GM19328 (cell line): ENCODE results near the gene ZNF23.
"Not testable (repeated sequence)": the region's sequence is repeated elsewhere in the genome, so short reads cannot be mapped to it uniquely, and the experiment has no call there.

ENCODE experiments used
- ATAC-seq: cut with Tn5 transposase; IDR thresholded peaks from one replicate; pipeline ENCODE4 v1.9.1; 2021; ENCODE audit warnings: mild to moderate bottlenecking, moderate library complexity; ENCODE audit not compliant: unreplicated experiment

ZNF23 gene

DNA sequence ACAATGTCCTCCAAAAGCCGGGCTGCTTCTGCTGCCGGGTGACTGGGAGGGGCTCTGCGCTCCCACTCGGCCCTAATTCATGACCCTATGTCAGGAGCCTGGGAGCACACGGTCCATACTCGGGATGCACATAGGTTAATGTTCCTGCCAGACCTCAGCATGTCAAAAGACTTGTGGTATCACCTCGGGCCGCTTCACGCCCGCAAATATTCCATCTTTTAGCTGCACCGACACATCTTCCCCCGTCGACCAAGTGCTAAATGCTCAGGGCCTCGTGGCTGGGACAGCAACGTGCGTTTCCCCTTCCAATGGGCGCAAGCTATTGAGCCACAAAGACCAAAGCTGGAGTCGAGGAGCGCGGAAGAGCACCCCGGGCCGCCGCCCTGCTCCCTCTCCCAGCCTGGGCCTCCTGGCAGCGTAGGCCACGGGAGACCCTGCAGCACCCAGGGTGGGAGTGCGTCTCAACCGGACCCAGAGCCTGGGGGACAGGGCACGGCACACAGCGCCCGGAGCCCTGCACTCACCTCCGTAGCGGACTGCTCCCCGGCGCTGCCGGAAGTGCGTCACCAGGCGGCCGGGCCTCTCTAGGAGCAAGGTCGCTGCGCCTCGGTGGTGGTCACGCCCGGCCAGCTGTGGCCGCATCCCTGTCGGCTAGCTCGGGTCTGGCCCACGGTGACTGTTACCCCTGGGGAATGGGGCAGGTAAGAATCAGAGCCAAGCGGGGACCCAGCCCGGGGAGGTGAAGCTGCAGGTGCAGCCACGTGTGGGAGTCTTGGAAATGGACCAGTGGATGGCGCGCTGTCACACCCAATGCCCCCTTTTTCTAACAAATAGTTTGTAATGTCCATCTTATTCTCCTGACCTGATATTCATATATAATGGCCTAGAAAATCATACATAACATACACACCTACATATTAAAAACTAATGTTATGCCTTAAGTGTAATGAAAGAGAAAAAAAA is at the start of gene ZNF23:
ZNF23 (minus strand) TSS at position 562 of the 963 bp plus-strand sequence. CDS start 5,451 bp downstream, outside the sequence.
- peak; percentile 98 for ATAC-seq

DNA sequence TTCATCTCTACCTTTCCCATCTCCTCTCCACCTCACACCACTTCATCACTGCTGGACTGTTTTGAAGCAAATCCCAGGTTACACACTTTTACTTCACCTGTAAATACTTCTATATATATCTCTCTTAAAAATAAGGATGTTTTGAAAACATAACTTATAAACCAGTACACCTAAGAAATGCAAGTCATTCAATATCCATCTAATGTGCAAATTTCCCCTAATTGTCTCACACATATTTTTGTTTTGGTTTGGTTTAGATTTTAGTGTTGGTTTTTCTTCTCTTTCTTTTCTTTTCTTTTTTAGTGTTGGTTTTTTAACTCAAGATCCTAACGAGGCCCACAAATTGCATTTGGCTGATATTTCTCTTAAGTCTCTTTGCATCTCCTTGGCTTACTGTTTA is 45.0 kb upstream of the ZNF23 start:
- no peak for ATAC-seq

DNA sequence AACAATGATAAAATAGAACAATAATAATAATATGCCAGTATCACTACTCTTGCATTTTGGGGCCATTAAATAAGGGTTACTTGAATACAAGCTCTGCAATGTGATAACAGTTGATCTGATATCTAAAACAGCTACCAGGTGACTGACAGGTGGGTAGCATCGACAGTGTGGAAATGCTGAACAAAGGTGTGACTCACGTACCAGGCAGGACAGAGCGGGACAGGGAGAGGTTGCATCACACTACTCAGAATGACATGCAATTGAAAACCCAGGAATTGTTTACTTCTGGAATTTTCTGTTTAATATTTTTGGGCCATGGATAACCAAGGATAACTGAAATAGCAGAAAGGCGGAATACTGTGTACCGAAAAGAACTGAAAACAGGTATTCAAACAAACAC is 42.9 kb upstream of the ZNF23 start:
- ATAC-seq: no peak

DNA sequence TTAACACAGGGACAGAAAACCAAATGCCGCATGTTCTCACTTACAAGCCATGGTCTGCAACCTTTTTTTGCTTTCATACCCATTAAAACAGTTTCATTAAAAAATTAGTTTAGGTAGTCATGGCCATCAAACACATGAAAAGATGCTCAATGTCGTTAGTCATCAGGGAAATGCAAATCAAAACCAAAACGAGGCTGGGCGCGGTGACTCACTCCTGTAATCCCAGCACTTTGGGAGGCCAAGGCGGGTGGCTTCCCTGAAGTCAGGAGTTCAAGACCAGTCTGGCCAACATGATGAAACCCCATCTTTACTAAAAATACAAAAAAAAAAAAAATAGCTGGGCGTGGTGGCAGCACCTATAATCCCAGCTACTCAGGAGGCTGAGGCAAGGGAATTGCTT is 42.0 kb upstream of the ZNF23 start:
- not testable (repeated sequence) for ATAC-seq

DNA sequence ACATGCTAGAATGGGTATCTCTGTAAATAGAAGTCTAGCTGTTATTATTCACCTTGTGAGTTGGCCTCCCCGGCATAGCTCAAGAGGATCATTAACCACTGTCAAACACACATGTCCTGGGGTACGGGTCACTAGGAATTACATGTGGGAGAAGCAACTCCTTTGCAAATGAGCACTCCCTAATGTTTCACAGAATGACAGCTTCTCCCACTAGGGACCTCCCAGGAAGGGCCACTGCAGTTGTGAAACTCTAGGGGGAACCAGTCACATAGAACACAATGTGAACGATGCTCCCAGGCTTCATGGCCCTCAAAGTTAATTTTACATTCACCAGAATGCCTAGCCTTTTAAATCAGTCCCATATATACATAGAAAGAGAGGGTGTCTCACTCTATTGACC is 39.5 kb upstream of the ZNF23 start:
- no peak for ATAC-seq

DNA sequence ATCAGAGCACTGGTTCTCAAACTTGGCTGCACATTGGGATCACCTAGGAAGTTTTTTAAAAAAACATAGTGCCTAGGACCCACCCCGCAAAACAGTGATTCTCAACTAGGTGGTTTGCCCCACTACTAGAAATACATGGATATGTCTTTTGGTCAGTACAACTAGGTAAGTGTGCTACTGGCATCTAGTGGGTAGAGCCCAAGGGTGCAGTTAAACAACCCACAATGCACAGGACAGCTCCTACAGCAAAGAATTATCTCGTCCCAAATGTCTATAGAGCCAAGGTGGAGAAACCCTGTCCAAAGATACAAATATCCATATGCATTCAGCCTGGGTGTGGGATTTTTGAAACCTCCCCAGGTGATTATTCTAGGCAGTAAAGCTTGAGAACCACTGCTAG is 38.9 kb upstream of the ZNF23 start:
- ATAC-seq: no peak

DNA sequence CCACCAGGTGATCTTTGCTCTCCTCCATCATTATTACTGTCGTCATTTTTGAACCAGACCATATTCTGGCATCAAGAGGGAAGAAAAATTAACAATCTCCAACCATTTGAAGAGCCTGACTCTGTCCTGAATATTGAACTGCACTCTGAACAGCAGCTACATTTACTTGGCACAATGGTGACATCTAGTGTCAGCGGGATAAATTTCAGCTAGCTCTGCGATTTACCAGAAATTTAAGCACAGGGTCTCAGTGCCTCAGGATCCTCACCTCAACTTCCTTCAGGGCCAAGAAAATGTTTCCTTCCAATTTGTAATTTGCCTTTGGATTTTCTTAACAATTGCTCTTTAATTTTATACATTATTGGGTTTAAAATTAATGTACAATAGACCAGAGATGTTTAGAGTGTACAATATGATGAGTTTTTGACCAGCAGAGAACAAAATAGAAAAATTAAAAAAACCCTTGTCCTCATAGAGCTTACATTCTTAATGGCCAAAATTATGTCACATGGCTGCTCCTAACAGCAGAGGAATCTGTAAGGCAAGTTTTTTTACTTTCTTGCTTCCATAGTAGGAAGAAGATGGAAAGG is 37.8 kb upstream of the ZNF23 start:
- no peak for ATAC-seq

DNA sequence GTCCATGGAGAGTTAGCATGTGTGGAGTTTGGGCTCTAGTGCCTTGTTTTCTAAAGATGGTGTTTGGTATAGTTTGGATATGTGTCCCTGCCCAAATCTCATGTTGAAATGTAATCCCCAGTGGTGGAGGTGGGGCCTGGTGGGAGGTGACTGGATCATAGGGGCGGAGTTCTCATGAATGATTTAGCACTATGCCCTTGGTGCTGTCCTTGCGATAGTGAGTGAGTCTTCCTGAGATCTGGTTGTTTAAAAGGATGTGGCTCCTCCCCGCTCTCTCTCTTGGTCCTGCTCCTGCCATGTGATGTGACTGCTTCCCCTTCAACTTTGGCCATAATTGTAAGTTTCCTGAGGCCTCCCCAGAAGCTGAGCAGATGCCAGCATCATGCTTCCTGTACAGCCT is 36.0 kb upstream of the ZNF23 start:
- no peak for ATAC-seq

DNA sequence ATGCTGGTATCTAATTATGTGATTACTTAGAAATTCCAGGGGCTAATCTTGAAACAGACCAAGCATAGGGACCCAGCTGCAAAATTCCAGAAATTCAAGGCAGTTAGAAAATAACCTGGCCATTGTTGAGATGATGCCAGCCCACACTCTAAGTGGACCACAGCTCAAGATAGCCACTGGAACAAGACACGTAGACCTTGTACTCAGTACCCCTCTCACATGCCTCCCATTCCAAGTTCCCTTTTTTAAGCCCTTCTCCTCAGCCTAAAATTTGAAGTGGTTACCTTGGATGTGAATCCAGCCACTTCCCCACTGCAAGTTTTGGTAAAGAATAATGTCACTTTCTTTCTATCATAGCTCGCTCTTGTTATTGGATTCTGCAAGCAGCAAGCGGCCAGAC is 31.2 kb upstream of the ZNF23 start:
- no peak for ATAC-seq

DNA sequence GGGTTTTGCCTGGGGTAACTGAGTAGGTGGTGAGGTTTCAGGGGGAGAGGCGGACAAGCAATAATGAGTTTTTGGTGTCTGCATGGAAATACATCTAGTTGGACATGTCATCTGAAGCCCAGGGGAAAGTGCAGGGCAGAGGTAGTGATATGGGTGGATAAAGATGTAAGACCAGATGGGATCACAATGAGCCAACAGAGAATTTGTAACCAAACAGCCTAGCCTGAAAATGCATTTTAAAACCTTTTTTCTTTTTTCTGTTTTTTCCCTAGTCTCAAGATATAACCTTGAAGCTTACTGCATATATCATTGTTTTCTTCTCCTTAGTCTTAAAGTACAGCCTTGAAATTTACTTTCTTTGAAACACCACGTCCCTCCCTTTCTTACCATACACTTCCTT is 30.7 kb upstream of the ZNF23 start:
- no peak for ATAC-seq

DNA sequence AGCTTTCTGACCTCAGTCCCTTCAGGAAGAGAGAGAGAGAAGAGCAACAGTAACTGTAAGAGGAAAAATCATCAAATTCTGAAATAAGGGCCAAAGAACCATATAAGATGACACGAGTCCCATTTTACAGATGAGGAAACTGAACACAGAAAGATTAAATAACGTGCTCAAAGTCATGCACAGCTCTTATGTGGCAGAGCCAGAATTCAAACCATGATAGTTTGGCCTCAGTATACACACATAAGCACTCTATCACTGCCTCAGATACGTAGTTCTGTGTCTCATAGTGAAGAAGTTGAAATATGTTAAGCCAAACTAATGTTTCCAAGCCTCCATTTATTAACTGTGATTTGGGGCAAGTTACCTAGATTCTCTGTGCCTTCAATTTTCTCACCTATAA is 29.0 kb upstream of the ZNF23 start:
- ATAC-seq: no peak

DNA sequence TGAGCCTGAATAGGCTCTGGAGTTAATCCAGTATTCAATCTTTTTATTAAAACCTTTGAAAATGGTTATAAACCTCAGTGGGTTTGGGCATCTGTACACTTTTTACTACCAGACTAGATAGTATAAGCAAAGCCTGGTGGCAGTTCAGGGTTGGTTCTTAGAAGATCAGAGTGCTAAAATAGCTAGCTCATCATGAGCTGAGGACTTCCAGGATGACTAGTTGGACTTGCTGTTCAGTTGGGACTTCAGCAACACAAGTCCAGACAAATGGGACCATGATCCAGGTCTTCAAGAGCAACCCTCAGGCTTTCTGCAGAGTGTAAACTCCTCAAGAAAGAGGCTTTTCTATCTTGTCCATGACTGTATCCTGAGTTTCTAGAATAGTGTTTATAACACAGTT is 28.3 kb upstream of the ZNF23 start:
- no peak for ATAC-seq

DNA sequence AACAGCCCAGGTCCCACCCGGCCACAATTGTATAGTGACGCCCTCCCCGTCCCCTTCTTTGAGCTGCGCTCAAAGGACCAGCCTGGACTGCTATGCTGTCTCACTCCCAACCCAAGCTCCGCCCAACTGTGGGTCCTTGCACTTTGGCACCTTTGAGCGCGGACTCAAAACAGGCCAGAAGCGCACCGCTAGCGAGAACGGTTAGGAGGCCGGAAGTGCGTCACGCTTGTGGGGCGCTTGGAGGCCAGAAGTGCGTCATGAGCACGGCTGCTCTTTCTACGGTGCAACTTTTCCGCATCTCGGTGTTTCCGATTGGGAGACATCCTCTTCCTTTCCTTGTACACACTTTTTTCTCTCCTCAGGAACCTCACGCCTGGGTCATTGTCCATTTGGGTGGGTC is 27.1 kb upstream of the ZNF23 start, which contains the start of gene ZNF19:
ZNF19 (minus strand) TSS at position 203 of the 400 bp plus-strand sequence. CDS start 7,210 bp downstream, outside the sequence.
- ATAC-seq: no peak

DNA sequence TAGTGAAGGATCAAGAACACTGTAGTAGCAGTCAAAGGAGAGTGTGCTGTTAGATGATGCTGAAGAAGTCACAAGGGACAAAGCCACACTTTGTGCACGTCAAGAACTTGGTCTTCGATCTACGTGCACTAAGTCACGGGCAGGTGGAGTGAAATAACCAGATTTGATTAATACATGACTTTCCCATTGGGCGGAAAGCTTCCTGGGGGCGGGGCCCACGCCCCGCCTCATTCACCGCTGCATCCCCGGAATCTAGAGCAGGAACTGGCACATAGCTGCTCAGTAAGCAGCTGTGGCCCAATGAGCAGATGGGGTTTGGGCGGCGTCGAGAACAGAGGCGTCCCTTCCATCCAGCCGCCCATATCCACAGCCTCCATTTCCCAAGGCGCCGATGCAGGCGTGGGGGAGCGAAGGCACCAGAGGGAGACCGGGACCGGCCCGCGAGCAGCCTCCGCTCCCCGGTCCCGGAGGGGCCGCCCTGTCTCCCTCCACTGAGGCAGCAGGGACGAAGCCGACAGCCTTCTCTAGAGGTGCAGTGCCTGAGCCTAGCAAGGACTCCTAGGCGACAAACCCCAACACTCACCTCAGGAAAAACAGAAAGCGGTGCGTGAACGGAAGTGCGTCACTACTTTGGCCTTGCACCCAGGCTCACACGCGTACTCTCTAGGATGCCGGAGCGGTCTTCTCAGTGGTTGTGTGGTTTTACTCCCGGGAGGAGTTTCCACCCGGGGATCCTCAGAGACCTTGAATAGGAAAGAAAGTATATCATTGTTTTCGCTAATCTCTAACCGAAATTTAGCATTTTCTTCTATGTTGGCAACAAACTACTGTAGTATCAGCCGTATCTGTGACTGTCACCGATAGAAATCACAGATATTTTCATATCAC is 22.2 kb upstream of the ZNF23 start:
- ATAC-seq: peak; percentile 89

DNA sequence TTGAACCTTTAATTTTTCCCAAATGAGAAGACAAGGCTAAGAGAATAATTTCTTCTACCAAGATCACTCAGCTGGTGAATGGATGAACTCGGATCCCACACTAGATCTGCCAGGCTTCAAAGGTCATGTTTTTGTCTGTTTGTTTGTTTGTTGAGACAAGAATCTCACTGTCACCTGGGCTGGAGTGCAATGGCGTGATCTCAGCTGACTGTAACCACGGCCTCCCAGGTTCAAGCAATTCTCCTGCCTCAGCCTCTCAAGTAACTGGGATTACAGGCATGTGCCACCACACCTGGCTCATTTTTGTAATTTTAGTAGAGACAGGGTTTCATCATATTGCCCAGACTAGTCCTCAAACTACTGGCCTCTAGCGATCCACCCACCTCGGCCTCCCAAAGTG is 20.5 kb upstream of the ZNF23 start:
- ATAC-seq: no peak

DNA sequence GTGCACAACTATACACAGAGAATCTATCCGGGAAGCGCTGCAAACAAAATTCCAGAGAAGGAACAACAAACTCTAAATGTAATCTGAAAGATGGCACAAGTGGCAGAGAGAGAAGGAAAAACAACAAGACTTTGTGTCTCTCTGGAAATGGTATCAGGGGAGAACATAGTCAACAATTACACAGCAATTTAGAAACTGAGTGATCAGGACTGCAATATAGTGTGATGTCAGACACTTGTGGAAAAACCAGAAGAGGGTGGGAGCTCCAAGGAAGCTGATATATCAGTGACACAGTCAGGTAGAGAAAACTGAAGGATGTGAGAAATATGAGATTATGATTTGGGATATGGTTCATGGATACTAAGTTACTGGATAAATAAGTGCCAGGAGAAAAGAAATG is 18.9 kb upstream of the ZNF23 start:
- no peak for ATAC-seq

DNA sequence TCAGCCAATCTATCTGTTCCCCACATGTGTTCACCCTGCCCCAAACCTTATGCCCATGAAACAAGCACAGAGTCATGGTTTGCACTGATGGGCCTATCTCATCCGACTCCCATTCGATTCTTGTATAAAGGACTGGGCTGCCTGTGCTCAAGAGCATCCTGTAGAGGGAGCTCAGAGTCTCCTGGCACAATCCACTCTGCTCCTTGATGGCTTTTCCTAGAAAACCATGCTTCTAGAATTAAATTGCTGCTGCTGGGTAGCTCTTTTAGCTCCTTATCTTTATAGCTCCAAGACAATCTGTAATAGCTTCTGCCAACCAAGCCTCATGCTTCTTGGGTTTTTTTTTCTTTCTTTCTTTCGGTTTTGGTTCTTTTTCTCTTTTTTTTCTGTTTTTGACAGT is 17.4 kb upstream of the ZNF23 start:
- ATAC-seq: no peak

DNA sequence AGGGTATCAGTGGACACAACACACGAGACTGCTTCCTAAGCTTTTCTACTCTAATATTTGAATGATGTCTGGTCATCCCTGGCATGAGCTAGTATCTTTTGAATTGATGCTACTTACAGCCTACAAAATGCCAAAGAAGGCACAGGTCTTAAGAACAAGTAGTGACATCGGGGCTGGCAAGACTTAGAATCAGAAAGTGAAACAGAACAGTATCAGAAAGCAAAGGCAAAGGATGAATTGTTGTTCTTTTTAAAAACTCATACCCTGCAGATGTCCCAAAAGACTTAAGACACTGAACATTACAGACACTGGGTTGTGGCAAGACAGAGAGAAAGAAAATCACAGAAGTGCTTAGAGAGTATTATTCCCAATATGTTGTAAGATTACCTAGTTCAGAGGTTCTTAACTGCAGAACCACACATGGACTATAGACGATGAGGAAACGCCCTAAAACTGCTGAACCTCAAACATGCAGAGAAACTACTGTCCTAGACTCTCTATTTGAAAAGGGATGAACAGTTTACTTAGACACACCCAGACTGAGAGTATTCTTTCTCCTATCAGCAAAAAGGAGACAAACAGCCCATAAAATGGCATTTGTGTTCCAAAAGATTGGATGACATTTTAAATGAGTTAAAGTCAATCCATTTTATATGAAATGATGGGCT is 14.5 kb upstream of the ZNF23 start:
- ATAC-seq: no peak

DNA sequence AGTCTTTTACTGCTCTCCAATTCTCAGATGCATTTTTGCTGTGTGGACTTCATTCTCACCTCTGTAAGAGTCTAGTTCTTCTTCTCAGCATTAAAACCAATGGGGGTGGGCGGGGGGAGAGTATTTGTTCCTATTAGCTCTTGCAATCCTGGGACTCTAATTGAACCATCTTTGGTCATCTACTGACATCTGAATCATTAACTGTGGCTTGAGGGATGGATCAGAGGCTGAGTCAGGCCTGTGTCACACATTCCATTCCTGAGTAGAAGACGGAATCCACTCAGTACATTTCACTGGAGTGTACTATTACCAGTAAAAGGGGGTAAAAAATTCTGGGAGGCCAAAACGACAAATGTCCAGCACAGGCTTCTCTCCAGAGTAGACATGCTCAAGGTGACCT is 12.8 kb upstream of the ZNF23 start:
- no peak for ATAC-seq

DNA sequence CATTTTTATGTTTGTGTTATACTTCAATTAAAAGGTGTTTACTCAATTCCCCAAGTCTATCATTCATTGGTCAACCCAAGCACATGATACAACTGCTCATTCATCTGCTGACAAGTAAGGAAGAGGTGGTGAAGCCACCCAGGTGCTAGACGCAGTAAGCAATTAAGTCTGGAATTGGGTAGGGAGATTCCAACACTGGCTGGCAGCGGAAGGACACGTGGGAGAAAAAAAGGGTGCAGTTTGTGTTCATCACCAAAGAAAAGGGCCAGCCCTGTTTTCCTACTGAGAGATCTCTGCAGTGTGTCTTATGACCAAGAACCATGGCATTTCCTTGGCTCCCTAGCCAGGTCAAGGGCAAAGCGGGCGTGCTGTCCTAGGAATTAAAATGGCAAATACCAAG is 11.8 kb upstream of the ZNF23 start:
- ATAC-seq: no peak

DNA sequence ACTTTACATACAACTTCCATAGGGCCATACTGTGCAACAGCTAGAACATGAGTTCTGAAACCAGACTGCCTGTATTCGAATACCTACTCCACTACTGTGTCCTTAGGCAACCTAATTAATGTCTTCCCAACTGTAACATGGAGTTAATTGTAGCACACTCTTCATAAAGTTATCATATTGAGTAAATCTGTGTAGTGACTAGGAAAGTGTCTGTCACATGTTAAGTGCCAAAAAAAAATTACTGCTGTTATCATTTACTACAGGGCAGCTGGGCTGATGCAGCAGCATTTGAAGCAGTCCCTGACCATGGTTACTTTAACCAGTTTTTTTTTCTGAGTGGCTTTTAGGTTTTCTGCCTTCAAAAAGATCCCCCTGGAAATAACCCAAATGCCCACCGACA is 10.9 kb upstream of the ZNF23 start:
- no peak for ATAC-seq
